Stimulated activated naive CD8-positive, alpha-beta T cell treated with anti-CD3 and anti-CD28 coated beads, Interleukin-15, Interleukin-2, amounts not matched to agents 100 ng/mL and 50 ng/mL, for 24 hours (primary cell): ENCODE results near the gene ADCY1.
"Not testable (repeated sequence)": the region's sequence is repeated elsewhere in the genome, so short reads cannot be mapped to it uniquely, and the experiment has no call there.

Experiments used
- H3K27ac Mint-ChIP-seq: one replicate; pipeline ENCODE4 v1.8.0; 2021; ENCODE audit warnings: mild to moderate bottlenecking, mixed read lengths
- H3K27me3 Mint-ChIP-seq: one replicate; pipeline ENCODE4 v1.8.0; 2021; ENCODE audit warnings: mixed read lengths
- H3K36me3 Mint-ChIP-seq: one replicate; pipeline ENCODE4 v1.8.0; 2021; ENCODE audit warnings: low read depth, mixed read lengths
- H3K4me1 Mint-ChIP-seq: one replicate; pipeline ENCODE4 v1.8.0; 2021; ENCODE audit warnings: low read depth, mixed read lengths
- H3K4me3 Mint-ChIP-seq: one replicate; pipeline ENCODE4 v1.8.0; 2021; ENCODE audit warnings: mild to moderate bottlenecking, mixed read lengths
- H3K9me3 Mint-ChIP-seq: one replicate; pipeline ENCODE4 v1.8.0; 2021; ENCODE audit warnings: mixed read lengths

Gene ADCY1

GRCh38 chr7:45751352-45751751 is 177.2 kb downstream of the ADCY1 start:
- not testable (repeated sequence) for H3K27ac Mint-ChIP-seq, H3K4me3 Mint-ChIP-seq, H3K9me3 Mint-ChIP-seq, H3K27me3 Mint-ChIP-seq, H3K4me1 Mint-ChIP-seq
- H3K36me3 Mint-ChIP-seq, result peaks cover 44% of the 10 kb centered on the region

GRCh38 chr7:45756333-45756732 is 182.2 kb downstream of the ADCY1 start:
- peaks cover 29% of the 10 kb centered on the region for H3K36me3 Mint-ChIP-seq
- H3K9me3 Mint-ChIP-seq, H3K4me3 Mint-ChIP-seq, H3K4me1 Mint-ChIP-seq, H3K27ac Mint-ChIP-seq, H3K27me3 Mint-ChIP-seq: not testable (repeated sequence)

GRCh38 chr7:45756757-45757156 is 182.6 kb downstream of the ADCY1 start:
- H3K27me3 Mint-ChIP-seq, H3K4me3 Mint-ChIP-seq, H3K27ac Mint-ChIP-seq, H3K4me1 Mint-ChIP-seq, H3K9me3 Mint-ChIP-seq: not testable (repeated sequence)
- H3K36me3 Mint-ChIP-seq, result peaks cover 25% of the 10 kb centered on the region

GRCh38 chr7:45759464-45759863 is 185.3 kb downstream of the ADCY1 start:
- peaks cover 32% of the 10 kb centered on the region for H3K36me3 Mint-ChIP-seq
- not testable (repeated sequence) for H3K27me3 Mint-ChIP-seq, H3K27ac Mint-ChIP-seq, H3K4me3 Mint-ChIP-seq, H3K4me1 Mint-ChIP-seq, H3K9me3 Mint-ChIP-seq

- not testable (repeated sequence) for H3K9me3 Mint-ChIP-seq, H3K4me3 Mint-ChIP-seq, H3K27ac Mint-ChIP-seq, H3K4me1 Mint-ChIP-seq, H3K27me3 Mint-ChIP-seq
- H3K36me3 Mint-ChIP-seq, result peaks cover 22% of the 10 kb centered on the region
Observed at GRCh38 chr7:45761545-45762205, 187.5 kb downstream of the ADCY1 start.

- H3K27me3 Mint-ChIP-seq, H3K4me1 Mint-ChIP-seq, H3K4me3 Mint-ChIP-seq, H3K9me3 Mint-ChIP-seq, H3K27ac Mint-ChIP-seq: not testable (repeated sequence)
- peaks cover 18% of the 10 kb centered on the region for H3K36me3 Mint-ChIP-seq
Observed at GRCh38 chr7:45762225-45762994, 188.2 kb downstream of the ADCY1 start.

- not testable (repeated sequence) for H3K9me3 Mint-ChIP-seq, H3K36me3 Mint-ChIP-seq, H3K27me3 Mint-ChIP-seq
- Mint-ChIP-seq H3K4me3 (peak overlapping the region; percentile 90), H3K4me1 (peaks cover 11% of the 10 kb centered on the region), H3K27ac (peak overlapping the region; percentile 93)
Observed at GRCh38 chr7:45768516-45769394, 194.6 kb downstream of the ADCY1 start.

GRCh38 chr7:45769626-45770025 is 195.5 kb downstream of the ADCY1 start:
- peak overlapping the region; percentile 93 for H3K27ac Mint-ChIP-seq
- peaks cover 11% of the 10 kb centered on the region for H3K4me1 Mint-ChIP-seq
- H3K27me3 Mint-ChIP-seq, H3K9me3 Mint-ChIP-seq, H3K36me3 Mint-ChIP-seq: not testable (repeated sequence)
- peak overlapping the region; percentile 90 for H3K4me3 Mint-ChIP-seq
